HCT116 (cell line): Measurements from ENCODE around the gene PSTPIP1. TPM values are rescaled to one million over a fixed set of nuclear protein-coding genes. Genes with fewer than 3 reads are reported as not detected.

Experiments
- ATAC-seq: fragments of 200-7000 bp; cut with Tn5 transposase; 2 replicates; pipeline ENCODE4 v1.9.1; 2020; ENCODE audit warnings: mild to moderate bottlenecking, moderate library complexity
- BruUV-seq: library from RNA; stranded (reverse); fragments of 400-500 nt; replicated peaks from 2 replicates; lab custom pipeline; 2021; lab: Mats Ljungman, UMichigan
- CTCF ChIA-PET: fragments of 300-600 bp; sonication (Branson Sonifier 250); formaldehyde crosslinking; loops from one replicate; lab custom pipeline; 2021; ENCODE audit warnings: antibody characterized with exemption; lab: Charles Lee
- POLR2A ChIA-PET: fragments of 300-600, 350-600 bp; sonication (Branson Sonifier 250); formaldehyde crosslinking; loops from one replicate; lab custom pipeline; 2021; ENCODE audit warnings: antibody characterized with exemption; lab: Charles Lee
- RAD21 ChIA-PET, 2 experiments: fragments of 300-600 bp; sonication (Branson Sonifier 250); formaldehyde crosslinking; loops; one replicate each; lab custom pipeline; 2023; ENCODE audit warnings: low total read pairs in 2 of 2; ENCODE audit not compliant: uncharacterized antibody in 2 of 2, unreplicated experiment in 2 of 2, low non-redundant PET in 1 of 2; lab: Charles Lee
- DNase-seq: peaks from one replicate; pipeline ENCODE4 v3.0.0-alpha.2; 2010; ENCODE audit warnings: low read depth, low spot score
- H2AFZ ChIP-seq: fragments of 200-600 bp; shearing (Covaris generic), sonication (generic); 2 replicates; pipeline ENCODE4 v1.6.1; 2017; ENCODE audit warnings: low read depth, mixed run types, mixed read lengths, antibody characterized with exemption, low read length; ENCODE audit not compliant: poor library complexity, severe bottlenecking
- H3K27ac ChIP-seq: 2 replicates; pipeline ENCODE4 v1.5.1; 2012; ENCODE audit warnings: low read depth, low read length
- H3K27me3 ChIP-seq: fragments of 200-600 bp; sonication (generic); 2 replicates; pipeline ENCODE4 v1.6.1; 2016; ENCODE audit warnings: mixed run types, low read length, mixed read lengths; ENCODE audit not compliant: insufficient read depth
- H3K36me3 ChIP-seq, 2 experiments: fragments of 200-500 bp in 1 of 2; fragments of 200-600 bp in 1 of 2; sonication (Bioruptor generic) in 1 of 2; sonication (generic) in 1 of 2; 2 replicates each; pipeline versions ENCODE4 v1.5.1 to v1.6.1; 2014 to 2016; ENCODE audit warnings: low read length in 2 of 2, inconsistent platforms in 1 of 2, mixed read lengths in 1 of 2, mixed run types in 1 of 2; ENCODE audit not compliant: insufficient read depth in 2 of 2, control insufficient read depth in 1 of 2
- H3K4me1 ChIP-seq, 2 experiments: fragments of 200-600 bp in 1 of 2; sonication (generic) in 1 of 2; 2 replicates each; pipeline versions ENCODE4 v1.5.1 to v1.6.1; 2012 to 2017; ENCODE audit warnings: low read length in 2 of 2, inconsistent platforms in 1 of 2, mild to moderate bottlenecking in 1 of 2, mixed read lengths in 1 of 2, mixed run types in 1 of 2, moderate library complexity in 1 of 2; ENCODE audit not compliant: insufficient read depth in 2 of 2, control insufficient read depth in 1 of 2
- H3K4me2 ChIP-seq: fragments of 200-600 bp; sonication (generic); 2 replicates; pipeline ENCODE4 v1.6.1; 2017; ENCODE audit warnings: mixed run types, low read length, mixed read lengths
- H3K4me3 ChIP-seq, 2 experiments: fragments of 200-600 bp in 1 of 2; sonication (generic) in 1 of 2; replicated peaks in 1 of 2; 2 replicates each; pipeline ENCODE4 v1.5.1; 2011 to 2016; ENCODE audit warnings: low read length in 2 of 2, control low read depth in 1 of 2, low read depth in 1 of 2, mild to moderate bottlenecking in 1 of 2, mixed read lengths in 1 of 2, mixed run types in 1 of 2
- H3K79me2 ChIP-seq: fragments of 200-600 bp; sonication (generic); 2 replicates; pipeline ENCODE4 v1.6.1; 2017; ENCODE audit warnings: mild to moderate bottlenecking, mixed run types, low read length, moderate library complexity, mixed read lengths; ENCODE audit not compliant: insufficient read depth
- H3K9ac ChIP-seq: fragments of 200-600 bp; sonication (generic); 2 replicates; pipeline ENCODE4 v1.6.1; 2016; ENCODE audit warnings: low read length, mixed read lengths
- H3K9me2 ChIP-seq: fragments of 200-600 bp; sonication (generic), shearing (Covaris generic); 2 replicates; pipeline ENCODE4 v1.6.1; 2017; ENCODE audit warnings: mixed run types, mild to moderate bottlenecking, moderate library complexity; ENCODE audit not compliant: insufficient read depth
- H3K9me3 ChIP-seq, 2 experiments: fragments of 200-500 bp in 1 of 2; fragments of 200-600 bp in 1 of 2; sonication (Bioruptor generic) in 1 of 2; sonication (generic) in 1 of 2; 2 replicates each; pipeline ENCODE4 v1.6.1; 2014 to 2017; ENCODE audit warnings: low read length in 2 of 2, mixed read lengths in 2 of 2, inconsistent platforms in 1 of 2, low read depth in 1 of 2, mild to moderate bottlenecking in 1 of 2, mixed run types in 1 of 2, moderate library complexity in 1 of 2; ENCODE audit not compliant: control insufficient read depth in 1 of 2, insufficient read depth in 1 of 2
- H4K20me1 ChIP-seq: fragments of 200-600 bp; sonication (generic), shearing (Covaris generic); 2 replicates; pipeline ENCODE4 v1.6.1; 2017; ENCODE audit warnings: mixed run types, mild to moderate bottlenecking, moderate library complexity; ENCODE audit not compliant: insufficient read depth
- ATF3 ChIP-seq: IDR thresholded peaks from 2 replicates; pipeline ENCODE4 v1.6.1; 2012
- CBX3 ChIP-seq: IDR thresholded peaks from 2 replicates; pipeline ENCODE4 v1.6.1; 2012; ENCODE audit warnings: low read depth
- EGR1 ChIP-seq: IDR thresholded peaks from 2 replicates; pipeline ENCODE4 v1.6.1; 2012; ENCODE audit warnings: low read depth
- EZH2 ChIP-seq: fragments of 200-600 bp; sonication (generic); IDR thresholded peaks from 2 replicates; pipeline ENCODE4 v1.6.1; 2017; ENCODE audit warnings: antibody characterized with exemption, mixed run types
- FOSL1 ChIP-seq: IDR thresholded peaks from 2 replicates; pipeline ENCODE4 v1.6.1; 2012; ENCODE audit warnings: low read depth
- JUND ChIP-seq: IDR thresholded peaks from 2 replicates; pipeline ENCODE4 v1.6.1; 2012
- POLR2A ChIP-seq: IDR thresholded peaks from 2 replicates; pipeline ENCODE4 v1.7.0; 2011; ENCODE audit warnings: borderline replicate concordance; ENCODE audit not compliant: insufficient read depth, insufficient read length; ENCODE audit errors: extremely low read depth
- RAD21 ChIP-seq: IDR thresholded peaks from 2 replicates; pipeline ENCODE4 v1.6.1; 2012; ENCODE audit warnings: low read depth, mild to moderate bottlenecking
- SIN3A ChIP-seq: IDR thresholded peaks from 2 replicates; pipeline ENCODE4 v1.6.1; 2012; ENCODE audit warnings: low read depth
- SRF ChIP-seq: IDR thresholded peaks from 2 replicates; pipeline ENCODE4 v1.6.1; 2012; ENCODE audit warnings: low read depth
- TCF7L2 ChIP-seq: IDR thresholded peaks from 2 replicates; pipeline ENCODE4 v1.7.0; 2011; ENCODE audit warnings: borderline replicate concordance, inconsistent platforms; ENCODE audit not compliant: insufficient read depth, insufficient read length; ENCODE audit errors: extremely low read depth
- ZNF274 ChIP-seq: fragments of 200-500 bp; sonication (Bioruptor generic); IDR thresholded peaks from 2 replicates; pipeline ENCODE4 v1.6.1; 2014; ENCODE audit warnings: mild to moderate bottlenecking, low read depth, low read length, inconsistent platforms
- intact Hi-C: fragments of 100-400 bp; cut with micrococcal nuclease; formaldehyde crosslinking; loops from 2 replicates; pipeline ENCODE4 v1.10.0; 2022
- total RNA-seq: library from RNA; stranded (reverse); gene quantifications from one replicate; pipeline ENCODE4 v1.2.1, GENCODE V29; 2021; ENCODE audit not compliant: unreplicated experiment
- TF ChIP-seq, protein P1 (sequence below): IDR thresholded peaks from 2 replicates; pipeline ENCODE4 v1.6.1; 2012

Gene PSTPIP1
- total RNA-seq, 1 experiment from 2014 or later, result 0.79 TPM

DNA sequence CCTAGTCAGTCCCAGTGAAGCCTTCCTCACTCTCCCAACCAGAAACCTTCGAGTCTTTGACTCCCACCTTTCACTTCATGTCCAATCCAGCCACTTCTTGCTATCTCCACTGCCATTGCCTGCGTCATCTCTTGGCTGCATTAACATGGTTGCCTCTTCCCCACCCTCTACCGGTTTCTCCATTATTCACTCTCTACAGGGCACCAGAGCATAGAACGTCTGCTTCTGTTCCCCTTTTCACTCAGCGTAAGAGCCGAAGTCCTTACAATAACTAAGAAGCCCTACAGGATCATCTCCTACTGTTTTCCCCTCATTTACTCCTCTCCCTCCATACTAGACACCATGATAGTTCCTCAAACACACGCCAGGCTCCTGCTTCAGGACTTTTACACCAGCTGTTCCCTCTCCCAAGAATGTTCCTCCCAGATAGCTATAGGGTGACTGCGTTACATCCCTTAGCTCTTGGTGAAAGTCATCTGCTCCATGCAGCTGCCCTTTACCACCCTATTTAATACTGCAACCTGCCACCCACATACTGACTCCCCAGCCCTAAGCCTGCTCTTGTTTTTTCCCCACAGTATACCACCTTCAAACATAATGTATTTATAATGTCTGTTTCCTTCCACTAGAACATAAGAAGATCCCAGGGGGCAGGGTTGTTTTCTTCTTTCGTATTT, 32.5 kb upstream of the PSTPIP1 start:
- TF ChIP-seq TCF7L2, result no peak
- TF ChIP-seq SIN3A, result no peak
- no peak for TF ChIP-seq POLR2A
- TF ChIP-seq RAD21, result no peak
- TF ChIP-seq EGR1, result no peak
- no peak for TF ChIP-seq CBX3
- TF ChIP-seq ATF3, result no peak
- TF ChIP-seq, protein P1, sequence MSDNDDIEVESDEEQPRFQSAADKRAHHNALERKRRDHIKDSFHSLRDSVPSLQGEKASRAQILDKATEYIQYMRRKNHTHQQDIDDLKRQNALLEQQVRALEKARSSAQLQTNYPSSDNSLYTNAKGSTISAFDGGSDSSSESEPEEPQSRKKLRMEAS, result no peak
- TF ChIP-seq JUND, result no peak
- TF ChIP-seq SRF, result no peak
- TF ChIP-seq ZNF274, result no peak
- no peak for TF ChIP-seq EZH2
- no peak for TF ChIP-seq FOSL1
- Histone ChIP-seq H3K27me3 (no peaks in the 10 kb centered on the region), H3K27ac (no peak overlapping the region), H3K36me3 (no peaks in the 10 kb centered on the region), H4K20me1 (no peaks in the 10 kb centered on the region), H3K9ac (no peak overlapping the region), H3K9me3 (no peaks in the 10 kb centered on the region), H3K9me2 (no peaks in the 10 kb centered on the region), H3K4me3 (no peak overlapping the region), H2AFZ (no peak overlapping the region), H3K4me1 (no peaks in the 10 kb centered on the region), H3K79me2 (no peaks in the 10 kb centered on the region), H3K4me2 (no peak overlapping the region)
- no TSS peak for BruUV-seq
- intact Hi-C loops, result no loop called here
- ChIA-PET RAD21 (no interaction called here), POLR2A (no interaction called here), CTCF (no interaction called here)
- no peak for DNase-seq
- ATAC-seq, result no peak
